Dendritic cell treated with granulocyte-macrophage colony-stimulating factor and Interleukin-4, amounts not matched to agents 40 ng/mL and 50 ng/mL, for 4 days (primary cell): ENCODE data around the gene PRIMPOL.
A peak's percentile ranks its signal among the peaks of the same experiment; 100 is the strongest.
"Not testable (repeated sequence)": the region's sequence is repeated elsewhere in the genome, so short reads cannot be mapped to it uniquely, and the experiment has no call there.

ENCODE experiments used
- H3K27ac Mint-ChIP-seq: one replicate; pipeline ENCODE4 v1.8.0; 2022; ENCODE audit warnings: mild to moderate bottlenecking, mixed read lengths
- H3K27me3 Mint-ChIP-seq: one replicate; pipeline ENCODE4 v1.8.0; 2022; ENCODE audit warnings: mild to moderate bottlenecking, mixed read lengths
- H3K36me3 Mint-ChIP-seq: one replicate; pipeline ENCODE4 v1.8.0; 2022; ENCODE audit warnings: low read depth, mixed read lengths
- H3K4me1 Mint-ChIP-seq: one replicate; pipeline ENCODE4 v1.8.0; 2022; ENCODE audit warnings: low read depth, mixed read lengths
- H3K4me3 Mint-ChIP-seq: one replicate; pipeline ENCODE4 v1.8.0; 2022; ENCODE audit warnings: mild to moderate bottlenecking, moderate library complexity, mixed read lengths
- H3K9me3 Mint-ChIP-seq: one replicate; pipeline ENCODE4 v1.8.0; 2022; ENCODE audit warnings: mixed read lengths
- intact Hi-C: fragments of 100-400 bp; cut with micrococcal nuclease; formaldehyde crosslinking; loops from one replicate; pipeline ENCODE4 v1.15.0; 2022

The PRIMPOL gene

DNA sequence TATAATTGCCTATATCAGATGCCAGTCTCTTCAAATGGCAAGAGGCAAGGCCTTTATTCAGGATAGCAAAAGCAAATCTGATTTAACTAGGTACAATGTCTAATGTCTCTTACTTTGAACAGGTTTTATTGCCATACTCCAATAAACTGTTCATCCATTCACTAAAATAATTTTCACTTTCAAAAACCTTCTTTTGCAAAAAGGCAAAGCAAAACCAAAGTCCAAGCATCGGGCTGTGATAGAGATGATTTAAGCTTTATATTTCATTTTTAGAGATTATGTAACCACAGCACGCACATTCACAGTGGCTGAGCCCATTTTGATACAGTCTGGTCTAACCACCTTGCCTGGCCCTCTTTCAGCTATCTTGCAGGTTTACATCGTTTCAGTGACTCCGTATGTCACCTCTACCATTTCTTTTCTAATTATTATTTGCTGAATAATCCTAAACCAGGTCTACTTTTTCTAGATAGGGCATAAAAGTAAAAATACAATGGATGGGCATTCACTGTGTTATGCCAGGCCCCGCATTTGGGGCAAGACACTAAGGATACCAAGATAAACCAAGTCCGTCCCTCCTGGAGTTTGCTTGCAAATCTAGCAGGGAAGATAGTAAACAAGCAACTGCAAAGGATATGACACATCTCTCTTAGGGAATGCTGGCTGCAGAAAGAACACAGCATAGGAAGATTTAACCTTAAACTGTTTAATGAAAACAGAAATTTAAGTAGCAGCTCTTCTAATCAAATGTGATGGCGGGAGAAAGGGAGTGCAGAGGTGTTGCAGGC, 2.1 kb upstream of the PRIMPOL start:
- intact Hi-C loops, result loop anchor here (5.0 kb wide), 2 partner anchors 35 to 380 kb away; no protein-coding TSS in a partner anchor
- Mint-ChIP-seq H3K36me3 (peaks cover 44% of the 10 kb centered on the region), H3K4me3 (peak overlapping the region; percentile 80), H3K9me3 (no peaks in the 10 kb centered on the region), H3K27ac (peak overlapping the region; percentile 90), H3K27me3 (no peaks in the 10 kb centered on the region), H3K4me1 (peaks cover 35% of the 10 kb centered on the region)

GRCh38 chr4:184648054-184648312, 1.6 kb upstream of the PRIMPOL start:
- intact Hi-C loops, result loop anchor here (5.0 kb wide), 2 partner anchors 34 to 381 kb away; no protein-coding TSS in a partner anchor
- no peaks in the 10 kb centered on the region for H3K9me3 Mint-ChIP-seq
- H3K4me3 Mint-ChIP-seq, result peak overlapping the region; percentile 80
- peak overlapping the region; percentile 90 for H3K27ac Mint-ChIP-seq
- no peaks in the 10 kb centered on the region for H3K27me3 Mint-ChIP-seq
- peaks cover 40% of the 10 kb centered on the region for H3K4me1 Mint-ChIP-seq
- peaks cover 47% of the 10 kb centered on the region for H3K36me3 Mint-ChIP-seq

GRCh38 chr4:184648313-184649025, 1.1 kb upstream of the PRIMPOL start:
- peaks cover 47% of the 10 kb centered on the region for H3K36me3 Mint-ChIP-seq
- no peaks in the 10 kb centered on the region for H3K27me3 Mint-ChIP-seq
- peak overlapping the region; percentile 80 for H3K4me3 Mint-ChIP-seq
- no peaks in the 10 kb centered on the region for H3K9me3 Mint-ChIP-seq
- H3K4me1 Mint-ChIP-seq, result peaks cover 40% of the 10 kb centered on the region
- H3K27ac Mint-ChIP-seq, result peak overlapping the region; percentile 90
- intact Hi-C loops, result loop anchor here (1.0 to 5.0 kb wide), 4 partner anchors 34 to 381 kb away; partner anchors contain the start of genes CENPU and IRF2

DNA sequence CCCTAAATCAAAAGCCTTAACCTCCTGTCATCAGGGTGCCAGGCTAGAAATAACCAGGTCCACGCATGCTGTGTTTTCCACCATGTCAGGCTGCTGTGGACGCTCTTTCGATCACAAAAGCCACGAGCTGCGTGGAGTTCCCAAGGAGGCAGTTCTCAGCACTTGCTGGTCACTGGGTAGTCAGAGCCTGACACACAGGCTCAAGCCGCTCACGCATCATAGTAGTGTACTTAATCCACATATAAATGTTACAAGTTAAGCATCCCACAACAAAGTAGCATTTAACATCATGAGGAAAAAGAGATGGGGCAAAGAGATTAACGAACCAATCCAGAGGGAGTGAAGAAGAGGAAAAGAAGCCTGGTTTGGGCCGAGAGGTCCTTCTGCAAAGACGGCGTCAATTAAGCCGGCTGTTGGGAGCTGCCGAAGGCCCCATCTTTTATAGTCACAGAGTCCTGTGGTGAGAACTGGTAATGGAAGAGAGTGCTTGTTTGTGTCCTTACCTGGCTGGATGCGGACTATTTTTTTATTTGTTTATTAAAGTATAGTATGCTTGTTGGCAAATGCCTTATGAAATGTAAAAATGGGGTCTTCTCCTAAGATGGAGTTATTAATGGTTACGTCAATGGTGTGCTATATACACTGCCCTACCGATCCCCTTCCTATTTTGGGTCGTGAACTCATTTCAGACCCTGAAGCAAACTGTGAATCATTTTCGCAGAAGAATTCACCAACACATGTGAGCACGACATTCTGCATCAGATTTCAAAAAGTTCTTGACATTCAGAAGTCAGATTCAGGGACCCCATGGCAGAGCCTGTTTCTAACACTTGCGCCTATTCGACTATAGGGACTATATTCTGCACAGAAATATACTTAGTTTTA, 675 bp downstream of the PRIMPOL start:
- Mint-ChIP-seq H3K36me3 (peaks cover 43% of the 10 kb centered on the region), H3K9me3 (no peaks in the 10 kb centered on the region), H3K27me3 (no peaks in the 10 kb centered on the region), H3K4me1 (peaks cover 40% of the 10 kb centered on the region), H3K27ac (peak overlapping the region; percentile 90), H3K4me3 (peak overlapping the region; percentile 87)
- intact Hi-C loops, result loop anchor here (1.0 to 5.0 kb wide), 5 partner anchors 15 to 383 kb away; partner anchors contain the start of genes CENPU and IRF2

- Mint-ChIP-seq H3K27me3 (no peaks in the 10 kb centered on the region), H3K9me3 (no peaks in the 10 kb centered on the region), H3K27ac (peak overlapping the region; percentile 11), H3K36me3 (peaks cover 31% of the 10 kb centered on the region), H3K4me1 (peaks cover 43% of the 10 kb centered on the region), H3K4me3 (no peak overlapping the region)
- intact Hi-C loops, result loop anchor here (2.0 kb wide), 1 partner anchor 13 kb away; no protein-coding TSS in a partner anchor
Observed at GRCh38 chr4:184651899-184652298, 2.4 kb downstream of the PRIMPOL start.

DNA sequence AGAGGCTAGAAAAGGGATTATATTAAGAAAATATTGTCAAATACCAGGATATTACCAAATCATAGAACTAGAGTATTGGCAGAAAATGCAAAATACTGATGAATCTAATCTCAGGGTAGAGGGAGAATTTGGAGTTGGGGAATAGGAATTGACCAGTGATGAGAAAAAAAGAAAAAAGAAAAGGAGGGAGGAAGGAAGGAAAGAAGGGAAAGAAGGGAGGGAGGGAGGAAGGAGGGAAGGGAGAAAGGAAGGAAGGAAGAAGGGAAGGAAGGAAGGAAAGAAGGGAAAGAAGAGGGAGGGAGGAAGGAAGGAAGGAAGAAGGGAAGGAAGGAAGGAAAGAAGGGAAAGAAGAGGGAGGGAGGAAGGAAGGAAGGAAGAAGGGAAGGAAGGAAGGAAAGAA, 3.1 kb downstream of the PRIMPOL start:
- H3K27me3 Mint-ChIP-seq, H3K9me3 Mint-ChIP-seq, H3K27ac Mint-ChIP-seq, intact Hi-C loops, H3K4me3 Mint-ChIP-seq: not testable (repeated sequence)
- Mint-ChIP-seq H3K36me3 (peaks cover 28% of the 10 kb centered on the region), H3K4me1 (peaks cover 47% of the 10 kb centered on the region)

GRCh38 chr4:184653650-184654049, 4.1 kb downstream of the PRIMPOL start:
- Mint-ChIP-seq H3K36me3 (peaks cover 19% of the 10 kb centered on the region), H3K4me3 (no peak overlapping the region), H3K4me1 (peaks cover 38% of the 10 kb centered on the region), H3K27ac (no peak overlapping the region), H3K9me3 (no peaks in the 10 kb centered on the region), H3K27me3 (no peaks in the 10 kb centered on the region)
- intact Hi-C loops, result no loop called here

DNA sequence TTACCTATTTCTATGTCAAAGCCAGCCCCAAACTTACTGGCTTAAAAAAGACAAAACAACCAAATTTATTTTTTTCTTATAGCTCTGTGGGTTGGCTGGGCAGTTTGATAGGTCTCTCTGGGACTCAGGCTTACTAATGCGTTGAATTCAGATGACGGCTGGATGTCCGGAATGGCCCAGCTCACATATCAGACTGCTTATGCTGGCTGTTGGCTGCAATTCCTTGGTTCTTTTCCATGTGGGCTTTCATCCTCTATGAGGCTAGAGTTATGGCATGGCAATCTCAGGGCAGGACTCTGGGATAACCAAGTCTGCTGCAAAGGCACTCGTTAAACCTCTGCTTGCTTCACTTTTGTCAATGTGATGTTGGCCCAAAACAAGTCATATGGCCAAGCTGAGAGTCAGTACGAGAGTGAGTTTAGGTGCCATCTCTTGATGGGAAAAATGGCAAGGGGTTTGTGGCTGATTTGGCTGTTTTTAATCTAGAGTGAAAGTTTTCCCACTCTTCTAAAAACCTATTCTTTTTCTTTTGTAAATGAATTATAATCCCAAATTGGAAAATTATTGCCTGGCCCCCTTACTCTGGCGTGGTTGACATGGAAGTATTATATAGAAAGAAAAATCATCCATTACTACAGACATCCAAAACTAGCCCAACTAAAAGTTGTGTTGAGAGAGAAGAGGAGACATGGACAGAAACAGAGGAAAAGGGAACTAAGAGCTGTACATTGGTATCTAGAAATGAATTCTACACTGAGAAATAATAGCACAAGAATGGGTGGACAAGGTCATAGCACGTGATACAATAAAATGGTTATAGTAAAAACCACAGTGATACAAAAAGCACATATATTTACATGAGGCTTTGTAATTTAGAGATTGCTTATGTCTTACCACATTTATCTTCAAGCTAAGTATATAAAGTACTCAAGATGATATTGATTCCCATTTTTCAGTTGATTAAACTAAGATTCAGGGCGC, 6.6 kb downstream of the PRIMPOL start:
- H3K27ac Mint-ChIP-seq, result peak overlapping the region; percentile 26
- peaks cover 28% of the 10 kb centered on the region for H3K4me1 Mint-ChIP-seq

GRCh38 chr4:184657144-184657543, 7.6 kb downstream of the PRIMPOL start:
- intact Hi-C loops, result no loop called here
- H3K27ac Mint-ChIP-seq, result peak overlapping the region; percentile 32
- H3K36me3 Mint-ChIP-seq, result peaks cover 4% of the 10 kb centered on the region
- no peak overlapping the region for H3K4me3 Mint-ChIP-seq
- H3K9me3 Mint-ChIP-seq, result no peaks in the 10 kb centered on the region
- peaks cover 23% of the 10 kb centered on the region for H3K4me1 Mint-ChIP-seq
- H3K27me3 Mint-ChIP-seq, result no peaks in the 10 kb centered on the region

More for the DNA sequence above, 6.6 kb downstream of the PRIMPOL start:
- Mint-ChIP-seq H3K9me3 (no peaks in the 10 kb centered on the region), H3K36me3 (peaks cover 4% of the 10 kb centered on the region), H3K27me3 (no peaks in the 10 kb centered on the region), H3K4me3 (no peak overlapping the region)
- intact Hi-C loops, result no loop called here

- H3K4me3 Mint-ChIP-seq, H3K27me3 Mint-ChIP-seq, H3K36me3 Mint-ChIP-seq, intact Hi-C loops, H3K9me3 Mint-ChIP-seq: not testable (repeated sequence)
- peak overlapping the region; percentile 32 for H3K27ac Mint-ChIP-seq
- H3K4me1 Mint-ChIP-seq, result peaks cover 16% of the 10 kb centered on the region
Observed at GRCh38 chr4:184657820-184658219, 8.3 kb downstream of the PRIMPOL start.

- H3K27ac Mint-ChIP-seq, result no peak overlapping the region
- peaks cover 21% of the 10 kb centered on the region for H3K4me1 Mint-ChIP-seq
- intact Hi-C loops, result no loop called here
- no peak overlapping the region for H3K4me3 Mint-ChIP-seq
- no peaks in the 10 kb centered on the region for H3K27me3 Mint-ChIP-seq
- peaks cover 3% of the 10 kb centered on the region for H3K36me3 Mint-ChIP-seq
- H3K9me3 Mint-ChIP-seq, result no peaks in the 10 kb centered on the region
Observed at GRCh38 chr4:184660978-184661377, 11.4 kb downstream of the PRIMPOL start.

GRCh38 chr4:184662236-184662635, 12.7 kb downstream of the PRIMPOL start:
- no peaks in the 10 kb centered on the region for H3K27me3 Mint-ChIP-seq
- peaks cover 9% of the 10 kb centered on the region for H3K4me1 Mint-ChIP-seq
- intact Hi-C loops, result no loop called here
- no peaks in the 10 kb centered on the region for H3K9me3 Mint-ChIP-seq
- no peak overlapping the region for H3K27ac Mint-ChIP-seq
- H3K36me3 Mint-ChIP-seq, result peaks cover 13% of the 10 kb centered on the region
- H3K4me3 Mint-ChIP-seq, result no peak overlapping the region
